Muscle layer of duodenum (tissue), 2 donors: ENCODE data around the gene TEKT2.

ENCODE experiments used
- H3K27ac ChIP-seq: one replicate; pipeline ENCODE4 v1.7.0; 2013; ENCODE audit warnings: mild to moderate bottlenecking, low read length
- H3K27me3 ChIP-seq: one replicate; pipeline ENCODE4 v1.7.0; 2013; ENCODE audit warnings: low read depth, mild to moderate bottlenecking, control low read depth, low read length
- H3K36me3 ChIP-seq, 2 donors: one replicate each; pipeline ENCODE4 v1.7.0; 2013; ENCODE audit warnings: low read length in 2 of 2, control low read depth in 1 of 2, mild to moderate bottlenecking in 1 of 2; ENCODE audit not compliant: insufficient read depth in 2 of 2, control insufficient read depth in 1 of 2
- H3K4me1 ChIP-seq, 2 donors: one replicate each; pipeline ENCODE4 v1.7.0; 2013; ENCODE audit warnings: low read length in 2 of 2, mild to moderate bottlenecking in 2 of 2, control low read depth in 1 of 2, moderate library complexity in 1 of 2; ENCODE audit not compliant: insufficient read depth in 2 of 2, control insufficient read depth in 1 of 2
- H3K4me3 ChIP-seq, 2 donors: one replicate each; pipeline ENCODE4 v1.7.0; 2013; ENCODE audit warnings: low read length in 2 of 2, low read depth in 1 of 2, mild to moderate bottlenecking in 1 of 2
- H3K9me3 ChIP-seq, 2 donors: one replicate each; pipeline ENCODE4 v1.7.0; 2013; ENCODE audit warnings: low read length in 2 of 2, control low read depth in 1 of 2, mild to moderate bottlenecking in 1 of 2; ENCODE audit not compliant: control insufficient read depth in 1 of 2
- donor health status: healthy.

The TEKT2 gene

GRCh38 chr1:36076979-36077573, 6.8 kb upstream of the TEKT2 start:
- no peaks in the 10 kb centered on the region for H3K4me1 ChIP-seq
- H3K36me3 ChIP-seq: no peaks in the 10 kb centered on the region
- no peaks in the 10 kb centered on the region for H3K27me3 ChIP-seq
- H3K9me3 ChIP-seq: no peaks in the 10 kb centered on the region
- H3K4me3 ChIP-seq: no peak overlapping the region
- no peak overlapping the region for H3K27ac ChIP-seq

- H3K4me3 ChIP-seq: no peak overlapping the region
- H3K4me1 ChIP-seq: peaks cover 0 to 10% of the 10 kb centered on the region in 2 donors
- H3K27me3 ChIP-seq: no peaks in the 10 kb centered on the region
- no peaks in the 10 kb centered on the region for H3K36me3 ChIP-seq
- H3K27ac ChIP-seq: no peak overlapping the region
- H3K9me3 ChIP-seq: no peaks in the 10 kb centered on the region
Measured at GRCh38 chr1:36080236-36080635, 3.7 kb upstream of the TEKT2 start.

GRCh38 chr1:36080801-36081200, 3.1 kb upstream of the TEKT2 start:
- Histone ChIP-seq H3K36me3 (no peaks in the 10 kb centered on the region), H3K4me3 (no peak overlapping the region), H3K27me3 (no peaks in the 10 kb centered on the region), H3K9me3 (no peaks in the 10 kb centered on the region), H3K4me1 (peaks cover 0 to 10% of the 10 kb centered on the region in 2 donors), H3K27ac (no peak overlapping the region)

GRCh38 chr1:36081926-36082485, 1.9 kb upstream of the TEKT2 start:
- H3K4me3 ChIP-seq: no peak overlapping the region
- no peaks in the 10 kb centered on the region for H3K27me3 ChIP-seq
- no peaks in the 10 kb centered on the region for H3K9me3 ChIP-seq
- H3K36me3 ChIP-seq: no peaks in the 10 kb centered on the region
- H3K4me1 ChIP-seq: peaks cover 0 to 10% of the 10 kb centered on the region in 2 donors
- H3K27ac ChIP-seq: no peak overlapping the region

- no peaks in the 10 kb centered on the region for H3K9me3 ChIP-seq
- H3K27me3 ChIP-seq: no peaks in the 10 kb centered on the region
- peaks cover 0 to 12% of the 10 kb centered on the region in 2 donors for H3K4me1 ChIP-seq
- no peak overlapping the region for H3K4me3 ChIP-seq
- no peaks in the 10 kb centered on the region for H3K36me3 ChIP-seq
- no peak overlapping the region for H3K27ac ChIP-seq
Measured at GRCh38 chr1:36083219-36083618, 675 bp upstream of the TEKT2 start.

- Histone ChIP-seq H3K4me1 (peaks cover 0 to 21% of the 10 kb centered on the region in 2 donors), H3K36me3 (no peaks in the 10 kb centered on the region), H3K4me3 (peak overlapping the region; percentile 39 to 66), H3K9me3 (no peaks in the 10 kb centered on the region), H3K27ac (no peak overlapping the region), H3K27me3 (no peaks in the 10 kb centered on the region)
Measured at GRCh38 chr1:36084497-36085115, 712 bp downstream of the TEKT2 start.

GRCh38 chr1:36085126-36085525, 1.2 kb downstream of the TEKT2 start:
- Histone ChIP-seq H3K4me3 (no peak overlapping the region), H3K9me3 (no peaks in the 10 kb centered on the region)

GRCh38 chr1:36085686-36086526, 2.0 kb downstream of the TEKT2 start:
- no peaks in the 10 kb centered on the region for H3K27me3 ChIP-seq

More at GRCh38 chr1:36085126-36085525, 1.2 kb downstream of the TEKT2 start:
- H3K27ac ChIP-seq: no peak overlapping the region
- H3K4me1 ChIP-seq: peaks cover 0 to 26% of the 10 kb centered on the region in 2 donors
- no peaks in the 10 kb centered on the region for H3K36me3 ChIP-seq
- H3K27me3 ChIP-seq: no peaks in the 10 kb centered on the region

GRCh38 chr1:36086529-36087232, 2.8 kb downstream of the TEKT2 start:
- peaks cover 0 to 39% of the 10 kb centered on the region in 2 donors for H3K4me1 ChIP-seq
- peaks cover under 1 to 7% of the 10 kb centered on the region in 2 donors for H3K36me3 ChIP-seq
- no peak overlapping the region for H3K4me3 ChIP-seq
- no peak overlapping the region for H3K27ac ChIP-seq
- no peaks in the 10 kb centered on the region for H3K27me3 ChIP-seq
- H3K9me3 ChIP-seq: no peaks in the 10 kb centered on the region

More at GRCh38 chr1:36085686-36086526, 2.0 kb downstream of the TEKT2 start:
- Histone ChIP-seq H3K4me1 (peaks cover 0 to 32% of the 10 kb centered on the region in 2 donors), H3K27ac (no peak overlapping the region), H3K36me3 (no peaks in the 10 kb centered on the region), H3K4me3 (no peak overlapping the region), H3K9me3 (no peaks in the 10 kb centered on the region)

GRCh38 chr1:36087233-36088123, 3.6 kb downstream of the TEKT2 start:
- H3K27ac ChIP-seq: no peak overlapping the region
- no peaks in the 10 kb centered on the region for H3K27me3 ChIP-seq
- H3K4me3 ChIP-seq: no peak overlapping the region

More at GRCh38 chr1:36087233-36088123, 3.6 kb downstream of the TEKT2 start:
- H3K36me3 ChIP-seq: peaks cover 8 to 15% of the 10 kb centered on the region in 2 donors
- H3K9me3 ChIP-seq: no peaks in the 10 kb centered on the region
- peaks cover 0 to 39% of the 10 kb centered on the region in 2 donors for H3K4me1 ChIP-seq
